ENCODE data around the gene EPAS1. TPM values are rescaled to one million over a fixed set of nuclear protein-coding genes. Genes with fewer than 3 reads are reported as not detected.
A peak's percentile ranks its signal among the peaks of the same experiment; 100 is the strongest.

Gene EPAS1
- total RNA-seq, 1 experiment from 2014 or later = 0.94 TPM

DNA sequence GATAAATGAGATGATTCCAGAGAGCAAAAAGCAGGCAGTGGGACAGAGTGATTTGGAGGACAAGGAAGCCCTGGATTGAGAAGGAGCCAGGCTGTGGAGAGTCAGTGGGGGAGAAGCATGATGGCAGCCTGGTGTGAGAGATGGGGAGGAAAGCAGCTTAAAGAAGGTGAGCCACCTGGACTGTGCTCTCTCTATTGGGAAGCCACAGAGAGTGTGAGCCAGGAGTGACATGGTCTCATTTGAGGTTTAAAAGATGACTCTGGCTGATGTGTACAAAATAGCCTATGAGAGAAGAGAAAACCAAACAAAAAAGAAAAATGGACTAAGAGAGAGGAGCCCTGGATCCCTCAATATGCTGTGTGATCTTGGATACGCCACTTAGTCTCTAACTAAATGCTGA, 12.9 kb upstream of the EPAS1 start:
- H3K36me3 ChIP-seq (replicated peaks; ENCODE audit: control insufficient read depth, insufficient read depth, low read length) = no peaks in the 10 kb centered on the region
- DNase-seq = no peak
- H3K27me3 ChIP-seq (ENCODE audit: control insufficient read depth, insufficient read depth, low read length) = no peaks in the 10 kb centered on the region
- no peak overlapping the region for H3K4me3 ChIP-seq (ENCODE audit: insufficient read depth, low read depth, low read length)

DNA sequence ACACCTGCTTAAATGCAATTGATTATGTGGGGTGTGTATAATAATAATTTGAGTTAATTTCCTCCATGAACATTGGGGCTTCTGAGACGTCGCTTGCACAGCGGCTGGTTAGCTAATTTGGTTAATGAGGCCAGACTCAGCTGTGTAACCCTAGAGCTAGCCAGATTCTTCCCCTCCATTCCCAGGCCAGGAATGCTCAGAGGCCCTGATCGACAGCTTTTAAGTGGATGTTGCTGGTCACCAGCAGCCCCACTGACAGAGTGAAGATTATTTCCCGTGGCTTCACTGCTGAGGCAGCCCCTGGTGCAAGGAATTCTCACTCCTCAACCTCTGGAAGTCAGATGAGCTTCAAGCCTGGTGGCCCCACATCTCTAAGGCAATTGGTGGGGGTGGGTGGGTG, 12.4 kb upstream of the EPAS1 start:
- H3K36me3 ChIP-seq (replicated peaks; ENCODE audit: control insufficient read depth, insufficient read depth, low read length) = no peaks in the 10 kb centered on the region
- DNase-seq = no peak
- H3K4me3 ChIP-seq (ENCODE audit: insufficient read depth, low read depth, low read length) = no peak overlapping the region
- no peaks in the 10 kb centered on the region for H3K27me3 ChIP-seq (ENCODE audit: control insufficient read depth, insufficient read depth, low read length)

DNA sequence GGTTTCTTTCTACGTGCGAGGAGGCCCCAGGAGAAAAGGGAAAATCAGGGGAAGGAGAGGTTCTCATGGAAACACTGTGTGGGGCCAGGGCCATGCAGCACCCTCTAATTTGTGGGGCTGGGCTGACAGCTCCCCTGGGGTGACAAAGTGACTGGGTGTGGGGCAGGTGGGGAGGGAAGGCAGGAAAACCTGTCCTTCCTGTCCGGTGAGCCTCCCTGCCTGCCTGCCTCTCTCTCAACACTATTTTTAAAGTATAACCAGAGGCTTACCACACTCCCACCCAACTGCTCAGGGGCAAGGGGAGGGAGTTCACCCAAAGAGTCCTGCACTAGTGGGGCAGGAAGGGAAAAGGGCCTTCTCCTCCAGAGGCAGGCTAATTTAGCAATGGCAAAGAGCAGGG, 10.5 kb upstream of the EPAS1 start:
- no peaks in the 10 kb centered on the region for H3K36me3 ChIP-seq (replicated peaks; ENCODE audit: control insufficient read depth, insufficient read depth, low read length)
- no peaks in the 10 kb centered on the region for H3K27me3 ChIP-seq (ENCODE audit: control insufficient read depth, insufficient read depth, low read length)
- no peak for DNase-seq
- H3K4me3 ChIP-seq (ENCODE audit: insufficient read depth, low read depth, low read length) = no peak overlapping the region

DNA sequence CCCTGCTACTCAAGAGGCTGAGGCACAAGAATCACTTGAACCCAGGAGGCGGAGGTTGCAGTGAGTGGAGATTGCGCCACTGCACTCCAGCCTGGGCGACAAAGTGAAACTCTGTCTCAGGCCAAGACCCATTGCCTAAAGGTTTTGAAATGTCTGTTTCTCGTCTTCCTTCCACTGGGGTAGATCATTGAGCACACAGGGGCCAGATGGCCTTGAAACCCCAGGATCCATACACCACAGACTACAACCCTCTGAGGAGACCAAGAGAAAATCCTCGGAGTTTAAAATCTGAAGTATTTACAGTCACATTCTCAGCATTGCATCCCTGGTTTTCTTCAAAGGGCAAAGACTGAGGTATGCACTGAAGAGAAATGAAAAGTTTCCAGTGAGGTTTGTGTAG, 7.1 kb upstream of the EPAS1 start:
- Histone ChIP-seq H3K27me3 (ENCODE audit: control insufficient read depth, insufficient read depth, low read length) (peaks cover 3% of the 10 kb centered on the region), H3K36me3 (replicated peaks; ENCODE audit: control insufficient read depth, insufficient read depth, low read length) (no peaks in the 10 kb centered on the region), H3K4me3 (ENCODE audit: insufficient read depth, low read depth, low read length) (no peak overlapping the region)
- no peak for DNase-seq

DNA sequence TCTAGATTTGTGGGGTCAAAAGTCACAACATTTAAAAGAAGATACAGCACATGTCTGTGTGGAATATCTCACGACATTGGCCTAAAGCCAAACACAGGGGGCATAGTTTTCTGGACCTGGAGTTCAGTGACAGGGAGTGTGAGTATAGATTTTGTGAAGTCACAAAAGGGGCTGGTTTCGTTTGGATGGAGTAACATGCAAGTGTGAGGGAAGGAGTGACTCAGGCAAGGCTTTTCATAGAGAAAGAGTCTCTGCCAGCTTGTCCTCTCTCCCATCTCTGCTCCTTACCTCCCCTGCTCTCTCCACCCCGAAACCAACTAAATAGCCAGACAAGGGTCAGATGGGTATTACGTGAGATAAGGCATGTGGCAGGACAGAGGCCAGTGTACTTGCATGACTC, 3.7 kb upstream of the EPAS1 start:
- DNase-seq = no peak
- no peaks in the 10 kb centered on the region for H3K36me3 ChIP-seq (replicated peaks; ENCODE audit: control insufficient read depth, insufficient read depth, low read length)
- H3K4me3 ChIP-seq (ENCODE audit: insufficient read depth, low read depth, low read length) = no peak overlapping the region
- H3K27me3 ChIP-seq (ENCODE audit: control insufficient read depth, insufficient read depth, low read length) = peaks cover 34% of the 10 kb centered on the region

DNA sequence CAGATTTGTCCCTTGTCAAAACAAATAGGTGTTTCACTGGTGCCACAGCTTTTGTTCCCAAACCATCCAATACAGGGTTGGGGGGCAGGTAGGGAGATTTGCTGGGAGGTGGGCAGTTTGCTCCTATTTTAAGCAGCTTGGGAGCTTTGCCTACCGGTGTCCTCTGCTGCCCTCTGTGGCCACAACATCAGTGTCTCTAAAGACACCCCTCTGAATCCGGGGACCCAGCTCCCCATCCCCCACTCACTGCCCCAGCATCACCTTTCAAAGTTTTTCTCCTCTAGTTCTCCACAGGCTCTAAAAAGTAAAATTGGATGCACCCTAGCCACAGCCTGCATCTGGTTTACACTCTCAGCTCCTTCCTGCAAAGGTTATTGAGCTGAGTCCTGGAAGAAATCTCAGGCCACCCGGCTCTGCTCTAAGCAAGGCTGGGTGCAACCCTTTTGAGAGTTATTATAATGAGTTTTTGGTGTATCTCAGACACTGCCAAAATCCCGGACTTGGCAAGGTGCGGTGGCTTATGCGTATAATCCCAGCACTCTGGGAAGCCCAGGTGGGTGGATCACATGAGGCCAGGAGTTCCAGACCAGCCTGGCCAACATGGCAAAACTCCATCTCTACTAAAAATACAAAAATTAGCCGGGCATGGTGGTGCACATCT, 2.9 kb upstream of the EPAS1 start:
- H3K4me3 ChIP-seq (ENCODE audit: insufficient read depth, low read depth, low read length) = no peak overlapping the region

DNA sequence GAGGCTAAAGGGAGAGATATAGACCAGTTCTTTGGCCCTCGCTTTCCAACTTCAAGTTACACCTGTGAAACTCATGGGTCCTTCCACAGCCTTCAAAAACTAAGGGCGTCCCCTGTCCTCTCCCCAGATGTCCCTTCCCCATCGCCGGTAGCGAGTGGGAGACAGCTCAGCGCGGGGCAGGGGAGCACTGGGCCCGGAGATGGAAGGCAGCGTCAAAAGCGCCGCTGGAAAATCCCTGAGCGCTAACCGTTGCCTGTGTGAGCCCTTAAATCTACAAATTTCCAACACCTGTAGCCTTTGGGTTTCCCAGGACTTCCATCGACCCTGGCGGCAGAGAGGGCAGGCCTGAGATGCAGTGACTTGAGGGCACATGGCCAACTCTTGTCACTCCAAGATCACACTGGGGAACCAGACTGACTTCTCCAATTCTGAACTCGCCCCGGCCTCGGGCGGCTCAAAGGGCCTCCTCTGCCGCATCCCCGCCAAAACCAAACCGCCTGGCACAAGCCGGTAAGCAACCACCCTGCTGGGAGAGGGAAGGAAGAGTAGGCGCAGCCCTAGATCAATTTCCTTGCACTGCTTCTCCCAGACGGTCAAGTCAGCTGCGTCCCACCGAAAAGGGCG, 879 bp upstream of the EPAS1 start:
- H3K4me3 ChIP-seq (ENCODE audit: insufficient read depth, low read depth, low read length) = peak overlapping the region; percentile 61
- DNase-seq = peak; percentile 79
- no peaks in the 10 kb centered on the region for H3K36me3 ChIP-seq (replicated peaks; ENCODE audit: control insufficient read depth, insufficient read depth, low read length)
- peaks cover 62% of the 10 kb centered on the region for H3K27me3 ChIP-seq (ENCODE audit: control insufficient read depth, insufficient read depth, low read length)

More for the DNA sequence above, 2.9 kb upstream of the EPAS1 start:
- peaks cover 43% of the 10 kb centered on the region for H3K27me3 ChIP-seq (ENCODE audit: control insufficient read depth, insufficient read depth, low read length)
- no peaks in the 10 kb centered on the region for H3K36me3 ChIP-seq (replicated peaks; ENCODE audit: control insufficient read depth, insufficient read depth, low read length)
- DNase-seq = peak; percentile 87

DNA sequence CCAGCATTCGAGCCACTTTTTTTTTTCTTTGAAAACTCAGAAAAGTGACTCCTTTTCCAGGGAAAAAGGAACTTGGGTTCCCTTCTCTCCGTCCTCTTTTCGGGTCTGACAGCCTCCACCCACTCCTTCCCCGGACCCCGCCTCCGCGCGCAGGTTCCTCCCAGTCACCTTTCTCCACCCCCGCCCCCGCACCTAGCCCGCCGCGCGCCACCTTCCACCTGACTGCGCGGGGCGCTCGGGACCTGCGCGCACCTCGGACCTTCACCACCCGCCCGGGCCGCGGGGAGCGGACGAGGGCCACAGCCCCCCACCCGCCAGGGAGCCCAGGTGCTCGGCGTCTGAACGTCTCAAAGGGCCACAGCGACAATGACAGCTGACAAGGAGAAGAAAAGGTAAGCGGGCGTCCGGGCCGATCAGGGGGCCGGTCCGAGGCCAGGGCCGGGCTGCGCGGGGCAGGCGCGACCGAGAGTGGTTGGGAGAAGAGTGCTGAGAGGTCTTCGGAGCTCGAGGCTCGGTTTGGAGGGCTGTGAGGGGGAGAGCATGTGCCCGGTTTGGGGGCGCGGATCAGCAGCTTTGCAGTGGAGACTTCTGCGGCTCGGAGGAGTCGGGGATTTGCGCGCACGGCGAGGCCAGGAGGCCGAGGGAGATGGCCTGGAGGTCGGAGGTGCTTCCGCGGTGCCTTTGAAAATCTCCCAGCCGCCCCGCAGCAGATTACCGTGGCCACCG, 502 bp downstream of the EPAS1 start:
- peak; percentile 89 for DNase-seq
- H3K36me3 ChIP-seq (replicated peaks; ENCODE audit: control insufficient read depth, insufficient read depth, low read length) = no peaks in the 10 kb centered on the region
- H3K4me3 ChIP-seq (ENCODE audit: insufficient read depth, low read depth, low read length) = peak overlapping the region; percentile 63
- H3K27me3 ChIP-seq (ENCODE audit: control insufficient read depth, insufficient read depth, low read length) = peaks cover 68% of the 10 kb centered on the region

DNA sequence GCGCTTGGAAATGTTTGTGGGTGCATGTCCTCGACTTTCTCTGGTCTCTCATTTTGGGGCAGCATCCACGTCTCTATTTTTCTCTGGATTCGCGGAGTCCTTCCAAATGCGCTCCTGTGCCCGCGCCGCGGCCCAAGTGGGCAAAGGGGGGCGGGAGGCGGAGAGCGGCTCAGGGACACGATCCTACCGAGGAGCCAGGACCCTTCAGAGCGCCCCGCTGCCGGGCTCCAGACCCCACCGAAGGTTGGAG, 990 bp downstream of the EPAS1 start:
- H3K4me3 ChIP-seq (ENCODE audit: insufficient read depth, low read depth, low read length) = peak overlapping the region; percentile 63
- H3K27me3 ChIP-seq (ENCODE audit: control insufficient read depth, insufficient read depth, low read length) = peaks cover 68% of the 10 kb centered on the region
- no peaks in the 10 kb centered on the region for H3K36me3 ChIP-seq (replicated peaks; ENCODE audit: control insufficient read depth, insufficient read depth, low read length)
- DNase-seq = no peak

DNA sequence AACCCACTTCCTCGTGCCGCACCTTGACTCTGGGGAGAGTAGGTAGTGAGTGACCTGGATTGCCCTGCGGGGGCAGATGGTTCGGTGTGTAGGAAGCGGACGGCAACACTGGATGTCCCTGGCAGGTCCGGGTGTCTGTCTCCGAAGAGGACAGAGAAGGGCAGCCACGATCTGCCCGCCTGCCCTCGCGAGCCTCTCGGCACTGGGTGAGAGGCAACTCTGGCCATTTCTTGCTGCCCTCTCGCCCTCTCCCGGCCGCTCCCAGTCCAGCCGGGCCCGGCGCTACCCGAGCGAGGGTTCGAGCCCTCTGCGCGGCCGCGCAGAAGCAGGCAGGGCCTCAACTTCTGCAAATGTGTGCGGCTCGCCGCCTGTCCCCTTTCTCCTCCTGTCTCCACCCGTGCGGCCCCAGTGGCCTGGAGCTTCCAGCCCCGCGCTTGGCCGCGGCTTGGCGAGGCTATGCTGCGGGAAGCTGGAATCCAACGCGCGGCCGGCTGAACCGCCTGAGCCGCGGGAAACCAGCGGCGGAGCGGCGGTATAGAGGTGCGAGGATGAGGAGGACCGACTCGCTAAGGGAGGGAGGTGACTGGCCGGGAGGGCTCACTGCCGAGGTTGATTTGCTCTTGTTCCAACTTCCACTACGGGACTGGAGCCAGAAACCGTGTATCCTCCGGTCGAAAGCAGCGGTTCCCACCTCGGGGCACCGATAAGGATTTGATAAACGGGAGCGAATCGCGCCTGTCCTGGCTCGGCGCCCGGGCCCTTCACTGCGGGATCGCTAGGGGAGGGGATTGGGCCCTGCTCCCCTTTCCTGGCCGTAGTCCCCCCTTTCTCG, 1.5 kb downstream of the EPAS1 start:
- H3K27me3 ChIP-seq (ENCODE audit: control insufficient read depth, insufficient read depth, low read length) = peaks cover 68% of the 10 kb centered on the region
- H3K36me3 ChIP-seq (replicated peaks; ENCODE audit: control insufficient read depth, insufficient read depth, low read length) = no peaks in the 10 kb centered on the region
- peak; percentile 80 for DNase-seq
- peak overlapping the region; percentile 63 for H3K4me3 ChIP-seq (ENCODE audit: insufficient read depth, low read depth, low read length)

DNA sequence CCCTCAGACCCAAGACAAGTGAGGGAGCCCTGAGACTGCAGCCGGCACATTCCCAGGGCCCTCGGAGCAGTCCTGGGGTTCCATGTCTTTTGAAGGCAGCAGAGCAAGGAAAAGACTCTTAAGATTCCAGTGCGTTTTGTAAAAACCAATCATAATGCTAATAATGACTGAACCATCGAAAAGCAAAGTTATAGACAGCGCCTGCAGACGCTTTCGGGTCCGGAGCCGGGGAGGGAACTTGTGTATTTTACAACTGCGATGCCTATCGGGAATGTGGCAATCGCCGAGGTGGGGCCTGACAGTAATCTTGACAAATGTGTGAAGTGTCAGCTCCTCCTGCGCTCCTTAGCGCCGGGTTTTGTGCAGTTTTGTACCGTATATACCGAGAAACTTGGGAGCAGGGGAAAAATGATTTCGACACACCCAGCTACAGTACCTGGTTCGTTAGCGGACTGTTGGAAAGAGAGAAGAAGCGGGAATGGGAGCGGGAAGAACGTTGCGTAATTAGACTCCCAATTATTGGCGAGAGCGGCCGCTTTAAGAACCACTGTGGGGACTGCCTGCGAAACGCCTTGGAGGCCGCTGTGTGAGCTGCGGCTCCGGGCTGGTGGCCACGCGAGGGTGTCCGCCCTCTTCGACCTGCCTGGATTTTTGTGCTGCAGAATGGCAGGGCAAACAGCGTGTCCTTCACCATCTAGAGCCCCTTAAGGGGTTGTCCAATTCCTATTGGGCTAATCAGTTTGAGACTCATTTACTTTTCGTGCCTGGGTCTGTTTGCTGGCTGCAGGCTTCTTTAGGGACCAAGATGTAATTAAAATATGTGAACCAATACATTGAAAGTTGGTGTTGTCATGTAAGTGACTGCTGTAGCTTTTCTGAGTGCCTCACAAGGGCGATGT, 2.4 kb downstream of the EPAS1 start:
- Histone ChIP-seq H3K27me3 (ENCODE audit: control insufficient read depth, insufficient read depth, low read length) (peaks cover 68% of the 10 kb centered on the region), H3K36me3 (replicated peaks; ENCODE audit: control insufficient read depth, insufficient read depth, low read length) (no peaks in the 10 kb centered on the region), H3K4me3 (ENCODE audit: insufficient read depth, low read depth, low read length) (peak overlapping the region; percentile 63)
- peak; percentile 69 for DNase-seq

DNA sequence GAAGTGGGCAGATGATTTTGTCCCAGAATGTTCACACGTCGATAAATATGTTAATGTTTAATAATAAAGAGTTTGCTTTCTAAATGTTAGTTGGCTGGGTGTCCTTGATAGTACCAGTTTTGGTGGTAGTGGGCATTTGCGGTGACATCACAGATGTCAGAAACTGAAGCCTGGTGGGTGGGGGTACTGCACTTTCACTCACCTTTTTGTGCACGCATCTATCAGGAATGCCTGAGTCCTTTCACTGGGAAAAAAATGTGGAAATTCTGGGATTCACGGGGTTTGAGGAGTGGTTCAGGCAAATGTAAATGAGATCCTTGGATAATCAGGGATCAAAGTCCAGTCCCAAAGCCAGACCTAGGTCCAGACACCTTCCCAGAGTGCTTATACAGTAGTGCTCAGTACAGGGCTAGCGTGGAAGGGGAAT, 3.2 kb downstream of the EPAS1 start:
- no peak overlapping the region for H3K4me3 ChIP-seq (ENCODE audit: insufficient read depth, low read depth, low read length)
- no peaks in the 10 kb centered on the region for H3K36me3 ChIP-seq (replicated peaks; ENCODE audit: control insufficient read depth, insufficient read depth, low read length)
- DNase-seq = no peak
- peaks cover 61% of the 10 kb centered on the region for H3K27me3 ChIP-seq (ENCODE audit: control insufficient read depth, insufficient read depth, low read length)

DNA sequence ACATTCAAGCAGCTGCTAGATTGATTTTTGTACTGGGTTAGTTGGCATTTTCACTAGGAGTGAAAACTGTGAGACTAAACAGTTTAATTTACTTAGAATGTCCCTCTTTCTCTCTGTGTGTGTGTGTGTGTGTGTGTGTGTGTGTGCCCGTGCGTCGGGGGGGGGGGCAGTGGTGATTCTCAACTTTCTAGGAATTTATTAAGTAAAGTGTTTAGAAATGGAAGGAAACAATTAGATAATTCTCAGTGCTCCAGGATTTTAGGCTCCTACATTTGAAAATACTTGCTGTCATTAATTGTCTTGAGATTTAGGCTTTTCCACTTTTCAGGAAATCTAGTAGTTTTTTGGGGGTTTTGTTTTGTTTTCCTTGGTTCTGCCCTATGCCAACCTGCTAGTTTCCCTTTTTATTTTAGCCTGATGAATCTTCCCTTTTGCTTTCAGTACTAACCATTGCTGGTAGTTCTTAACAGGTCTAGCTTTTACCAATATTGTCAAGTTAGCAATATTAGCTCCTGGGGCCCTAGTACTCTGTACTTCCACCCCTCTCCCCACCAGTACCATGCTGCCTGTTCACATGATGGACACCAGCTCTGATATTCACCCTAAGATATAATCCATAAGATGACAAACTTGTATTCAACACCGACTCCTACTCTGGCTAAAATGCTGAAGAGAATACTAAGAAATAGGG, 4.9 kb downstream of the EPAS1 start:
- H3K4me3 ChIP-seq (ENCODE audit: insufficient read depth, low read depth, low read length) = no peak overlapping the region
- H3K27me3 ChIP-seq (ENCODE audit: control insufficient read depth, insufficient read depth, low read length) = peaks cover 46% of the 10 kb centered on the region

More for the DNA sequence above, 4.9 kb downstream of the EPAS1 start:
- no peak for DNase-seq
- H3K36me3 ChIP-seq (replicated peaks; ENCODE audit: control insufficient read depth, insufficient read depth, low read length) = no peaks in the 10 kb centered on the region
